Cardiac fibroblast (primary cell): ENCODE results near the gene BRAT1.

ENCODE experiments used
- DNase-seq, 2 donors: peaks; one replicate each; pipeline versions ENCODE4 v3.0.0 to v3.0.0-alpha.2; 2010; ENCODE audit warnings: low read depth in 2 of 2
- H3K4me3 ChIP-seq, 2 donors: replicated peaks in 1 of 2; 1 replicate in 1 of 2; 2 replicates in 1 of 2; pipeline ENCODE4 v1.5.1; 2011; ENCODE audit warnings: low read depth in 2 of 2, low read length in 2 of 2, mild to moderate bottlenecking in 2 of 2, moderate library complexity in 1 of 2
- CTCF ChIP-seq: IDR thresholded peaks from one replicate; pipeline ENCODE4 v1.5.1; 2011; ENCODE audit warnings: low read depth, mild to moderate bottlenecking, low read length, inconsistent platforms

BRAT1 gene

DNA sequence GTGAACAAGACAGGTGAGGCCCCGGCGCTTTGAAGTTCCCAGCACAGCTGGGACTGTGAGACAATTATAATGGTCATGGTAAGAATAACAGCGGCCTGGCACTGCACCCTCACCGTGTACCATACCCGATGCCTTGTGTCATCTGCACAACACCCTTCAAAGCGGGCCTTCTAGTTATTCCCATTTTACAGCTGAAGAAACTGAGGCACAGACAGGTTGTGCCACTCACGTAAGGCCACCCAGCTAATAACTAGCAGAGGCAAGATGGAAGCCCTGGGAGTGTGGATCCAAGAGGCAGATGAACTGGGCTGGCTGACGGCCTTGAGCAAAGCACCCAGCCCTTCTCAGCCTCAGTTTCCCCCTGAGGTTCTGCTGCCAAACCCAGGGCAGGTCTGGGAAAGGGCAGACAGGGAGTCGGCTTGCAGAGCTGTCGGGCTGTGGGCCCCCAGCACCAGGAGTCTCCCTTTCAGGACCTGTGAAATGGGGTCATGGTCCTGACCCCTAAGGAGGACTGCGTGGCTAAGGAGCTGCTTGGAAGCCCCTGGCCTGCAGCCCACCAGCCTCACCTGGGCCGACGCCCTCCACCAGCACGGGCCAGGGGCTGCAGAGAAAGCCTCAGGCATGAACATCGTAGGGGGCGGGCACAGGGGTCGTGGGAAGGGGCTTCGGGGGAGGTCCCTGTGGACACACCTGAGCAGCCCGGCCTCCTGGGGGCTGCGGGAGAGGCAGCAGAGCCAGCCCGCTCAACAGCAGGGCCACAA, 51.0 kb downstream of the BRAT1 start:
- no peak for DNase-seq
- no peak for TF ChIP-seq CTCF

GRCh38 chr7:2503056-2503941, 52.0 kb downstream of the BRAT1 start:
- DNase-seq: peak in 1 of 2 donors; percentile 30
- TF ChIP-seq CTCF: no peak
- H3K4me3 ChIP-seq: no peak overlapping the region

More for the DNA sequence above, 51.0 kb downstream of the BRAT1 start:
- no peak overlapping the region for H3K4me3 ChIP-seq

DNA sequence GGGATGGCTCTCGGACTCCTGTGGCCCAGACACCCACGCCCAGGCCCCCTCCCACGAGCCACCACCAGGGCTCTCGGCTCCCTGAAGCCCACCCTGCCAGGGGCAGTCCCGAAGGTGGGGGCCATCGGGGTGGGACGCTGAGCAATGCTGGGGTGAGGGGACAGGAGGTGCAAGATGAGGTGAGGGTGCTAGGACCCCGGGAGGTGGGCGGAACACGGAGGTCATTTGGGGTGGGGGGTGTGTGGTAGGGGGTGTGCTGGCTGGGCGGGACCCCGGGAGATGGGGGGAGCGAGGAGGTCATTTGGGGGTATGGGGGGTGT, 52.7 kb downstream of the BRAT1 start:
- no peak overlapping the region for H3K4me3 ChIP-seq
- DNase-seq: no peak
- TF ChIP-seq CTCF: no peak

DNA sequence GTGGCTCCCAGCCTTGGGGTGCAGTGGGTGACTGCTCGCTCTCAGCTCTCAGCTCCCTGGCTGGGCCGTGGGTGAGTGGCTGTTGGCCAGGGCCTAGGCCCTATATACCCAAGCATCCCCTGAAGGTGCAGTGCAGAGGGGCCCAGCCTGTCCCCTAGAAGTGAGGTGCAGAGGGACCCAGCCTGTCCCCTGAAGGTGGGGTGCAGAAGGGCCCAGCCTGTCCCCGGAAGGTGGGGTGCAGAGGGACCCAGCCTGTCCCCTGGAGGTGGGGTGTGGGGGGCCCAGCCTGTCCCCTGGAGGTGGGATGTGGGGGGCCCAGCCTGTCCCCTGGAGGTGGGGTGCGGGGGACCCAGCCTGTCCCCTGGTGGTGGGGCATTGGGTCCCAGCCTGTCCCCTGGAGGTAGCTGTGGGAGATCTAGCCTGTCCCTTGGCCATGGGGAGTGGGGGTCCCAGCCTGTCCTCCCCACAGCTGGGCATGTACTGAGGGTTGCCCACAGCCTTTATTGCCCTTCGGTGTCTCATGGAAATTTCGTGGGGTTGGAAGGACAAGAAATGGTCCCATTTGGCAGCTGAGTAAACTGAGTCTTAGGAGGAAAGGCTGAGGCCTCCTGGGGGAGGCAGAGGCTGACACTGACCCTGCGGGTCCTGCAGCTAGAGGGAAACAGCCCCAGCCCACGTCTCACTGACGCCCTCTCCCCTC, 53.2 kb downstream of the BRAT1 start:
- TF ChIP-seq CTCF: no peak
- no peak for DNase-seq
- no peak overlapping the region for H3K4me3 ChIP-seq

- DNase-seq: no peak
Measured at GRCh38 chr7:2500701-2501100, 54.6 kb downstream of the BRAT1 start.

More at GRCh38 chr7:2500701-2501100, 54.6 kb downstream of the BRAT1 start:
- H3K4me3 ChIP-seq: no peak overlapping the region
- no peak for TF ChIP-seq CTCF
